Measurements from ENCODE around the gene PSEN2. TPM values are rescaled to one million over a fixed set of nuclear protein-coding genes. Genes with fewer than 3 reads are reported as not detected.

The PSEN2 gene
- total RNA-seq, 1 donor from 2014 or later, result 19.5 TPM

DNA sequence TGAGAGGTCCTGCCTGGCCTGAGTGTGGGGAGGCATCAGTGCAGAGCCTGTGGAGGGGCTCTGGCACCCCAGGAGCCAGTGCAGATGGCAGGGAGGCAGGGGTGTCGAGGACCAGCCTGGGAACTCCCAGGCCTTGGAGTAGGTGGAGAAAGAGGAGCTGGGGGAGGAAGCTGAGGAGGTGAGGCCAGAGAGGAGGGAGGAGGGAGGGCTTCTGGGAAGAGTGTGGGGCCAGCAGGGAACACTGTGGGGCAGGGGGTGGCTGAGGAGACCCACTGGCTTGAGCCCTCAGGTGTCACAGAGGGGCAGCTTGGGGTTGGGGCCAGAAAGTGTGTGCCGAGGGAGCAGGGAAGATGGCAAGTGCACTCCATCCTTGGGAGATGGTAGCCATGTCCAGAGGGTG, 73.5 kb downstream of the PSEN2 start:
- peaks cover 9% of the 10 kb centered on the region for H3K4me1 Mint-ChIP-seq (ENCODE audit: low read depth)
- no peak overlapping the region for H3K27ac Mint-ChIP-seq (ENCODE audit: unreplicated experiment)
- H3K9me3 Mint-ChIP-seq (ENCODE audit: low read depth), result peaks cover 5% of the 10 kb centered on the region
- no peaks in the 10 kb centered on the region for H3K27me3 Mint-ChIP-seq (ENCODE audit: low read depth)
- no peak for DNase-seq (ENCODE audit: low spot score)
- H3K4me3 Mint-ChIP-seq (ENCODE audit: unreplicated experiment), result no peak overlapping the region
- no peaks in the 10 kb centered on the region for H3K36me3 Mint-ChIP-seq (ENCODE audit: low read depth)
- TF ChIP-seq, protein P1, sequence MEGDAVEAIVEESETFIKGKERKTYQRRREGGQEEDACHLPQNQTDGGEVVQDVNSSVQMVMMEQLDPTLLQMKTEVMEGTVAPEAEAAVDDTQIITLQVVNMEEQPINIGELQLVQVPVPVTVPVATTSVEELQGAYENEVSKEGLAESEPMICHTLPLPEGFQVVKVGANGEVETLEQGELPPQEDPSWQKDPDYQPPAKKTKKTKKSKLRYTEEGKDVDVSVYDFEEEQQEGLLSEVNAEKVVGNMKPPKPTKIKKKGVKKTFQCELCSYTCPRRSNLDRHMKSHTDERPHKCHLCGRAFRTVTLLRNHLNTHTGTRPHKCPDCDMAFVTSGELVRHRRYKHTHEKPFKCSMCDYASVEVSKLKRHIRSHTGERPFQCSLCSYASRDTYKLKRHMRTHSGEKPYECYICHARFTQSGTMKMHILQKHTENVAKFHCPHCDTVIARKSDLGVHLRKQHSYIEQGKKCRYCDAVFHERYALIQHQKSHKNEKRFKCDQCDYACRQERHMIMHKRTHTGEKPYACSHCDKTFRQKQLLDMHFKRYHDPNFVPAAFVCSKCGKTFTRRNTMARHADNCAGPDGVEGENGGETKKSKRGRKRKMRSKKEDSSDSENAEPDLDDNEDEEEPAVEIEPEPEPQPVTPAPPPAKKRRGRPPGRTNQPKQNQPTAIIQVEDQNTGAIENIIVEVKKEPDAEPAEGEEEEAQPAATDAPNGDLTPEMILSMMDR (IDR thresholded peaks at IDR 0.05), result no peak

DNA sequence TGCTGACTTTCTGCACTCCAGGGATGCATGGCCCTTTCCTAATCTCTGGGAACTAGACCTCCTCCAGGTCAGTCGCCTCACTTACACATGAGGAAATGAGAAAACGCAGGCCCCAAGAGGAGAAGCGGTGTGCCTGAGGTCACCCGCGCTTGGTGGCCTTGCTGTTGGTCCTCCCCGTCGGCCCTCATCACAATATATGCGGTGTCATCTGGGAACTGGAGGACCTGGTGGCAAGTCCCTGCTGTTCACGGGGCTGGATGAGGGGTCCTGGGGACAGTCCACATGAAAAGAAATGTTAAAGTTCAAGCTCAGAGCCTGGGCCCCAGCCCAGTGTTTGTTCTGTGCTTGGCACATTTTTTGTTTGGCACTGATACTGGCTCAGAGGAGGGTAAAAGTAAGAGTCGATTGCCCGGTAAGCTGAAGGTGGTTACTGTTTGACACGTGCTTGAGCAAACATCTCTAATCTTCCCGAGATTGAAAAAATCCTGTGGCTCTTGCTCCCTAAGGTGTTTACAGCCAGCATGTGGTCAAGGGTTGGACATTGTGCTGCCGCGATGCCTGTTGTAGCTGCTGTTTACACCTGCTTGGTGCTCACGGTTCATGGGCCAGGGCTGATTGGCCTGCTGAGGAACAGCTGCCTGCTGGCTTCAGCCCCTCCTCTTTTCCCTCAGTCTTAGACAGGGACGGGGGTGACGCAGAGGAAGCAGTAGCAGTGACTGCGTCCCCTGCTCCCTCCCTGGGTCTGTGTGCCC, 74.9 kb downstream of the PSEN2 start:
- no peak overlapping the region for H3K27ac Mint-ChIP-seq (ENCODE audit: unreplicated experiment)
- H3K36me3 Mint-ChIP-seq (ENCODE audit: low read depth), result no peaks in the 10 kb centered on the region
- peaks cover 5% of the 10 kb centered on the region for H3K9me3 Mint-ChIP-seq (ENCODE audit: low read depth)
- no peaks in the 10 kb centered on the region for H3K27me3 Mint-ChIP-seq (ENCODE audit: low read depth)
- TF ChIP-seq, protein P1 (IDR thresholded peaks at IDR 0.05), result no peak
- DNase-seq (ENCODE audit: low spot score), result no peak
- H3K4me1 Mint-ChIP-seq (ENCODE audit: low read depth), result peaks cover 5% of the 10 kb centered on the region
- no peak overlapping the region for H3K4me3 Mint-ChIP-seq (ENCODE audit: unreplicated experiment)

Other genes starting within 250 kb of the PSEN2 start
- gene ITPKB, start 131.3 kb upstream of the PSEN2 start, total RNA-seq, result 13.3 to 13.7 TPM (median 13.4 TPM) in 3 replicates
- 6.6 to 10.2 TPM (median 7.4 TPM) in 3 replicates for gene COQ8A, start 69.7 kb downstream of the PSEN2 start, total RNA-seq